Prostate gland (tissue), 2 donors: ENCODE results near the gene HCRT.

Experiments used
- CTCF ChIP-seq, 4 experiments: fragments of 200-600 bp in 2 of 4; fragments of 450-650 bp in 2 of 4; sonication (generic) in 2 of 4; IDR thresholded peaks; 1 replicate in 3 of 4; 2 replicates in 1 of 4; pipeline ENCODE4 v1.5.1; 2016 to 2019; ENCODE audit warnings: antibody characterized with exemption in 4 of 4, mild to moderate bottlenecking in 2 of 4, moderate library complexity in 2 of 4
- POLR2AphosphoS5 ChIP-seq: sonication (generic); formaldehyde crosslinking; IDR thresholded peaks from one replicate; pipeline ENCODE4 v1.6.1; 2017; ENCODE audit warnings: antibody characterized with exemption

- TF ChIP-seq CTCF (IDR thresholded peaks at IDR 0.05) = no peak
- TF ChIP-seq POLR2AphosphoS5 = no peak
Measured at GRCh38 chr17:42167807-42168206, 17.4 kb downstream of the HCRT start.
